CD4-positive, alpha-beta T cell treated with Interleukin-17A for 4 hours (primary cell): ENCODE results near the gene NUBPL.
"Not testable (repeated sequence)": the region's sequence is repeated elsewhere in the genome, so short reads cannot be mapped to it uniquely, and the experiment has no call there.

Experiments
- DNase-seq: peaks from one replicate; pipeline ENCODE4 v3.0.0-alpha.2; 2020; ENCODE audit warnings: mixed read lengths

NUBPL gene

DNA sequence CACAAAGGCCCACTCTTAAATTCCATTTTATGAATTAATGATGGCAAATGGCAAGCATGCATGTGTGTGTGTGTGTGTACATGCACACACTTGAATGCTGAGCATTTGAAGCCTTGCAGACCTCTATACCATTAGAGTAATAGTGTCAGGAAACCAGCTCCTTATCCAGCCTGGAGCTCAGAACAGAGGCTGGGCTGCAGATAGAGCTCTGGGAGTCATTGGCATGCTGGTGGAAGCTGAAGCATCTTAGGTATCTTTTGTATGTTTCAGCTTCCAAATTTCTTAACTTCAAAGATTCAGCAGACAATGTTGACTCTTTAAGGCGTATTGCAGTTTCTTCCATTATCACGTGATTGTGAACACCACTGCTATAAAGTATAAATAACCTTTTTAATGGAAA lies 323.0 kb downstream of the NUBPL start:
- no peak for DNase-seq

DNA sequence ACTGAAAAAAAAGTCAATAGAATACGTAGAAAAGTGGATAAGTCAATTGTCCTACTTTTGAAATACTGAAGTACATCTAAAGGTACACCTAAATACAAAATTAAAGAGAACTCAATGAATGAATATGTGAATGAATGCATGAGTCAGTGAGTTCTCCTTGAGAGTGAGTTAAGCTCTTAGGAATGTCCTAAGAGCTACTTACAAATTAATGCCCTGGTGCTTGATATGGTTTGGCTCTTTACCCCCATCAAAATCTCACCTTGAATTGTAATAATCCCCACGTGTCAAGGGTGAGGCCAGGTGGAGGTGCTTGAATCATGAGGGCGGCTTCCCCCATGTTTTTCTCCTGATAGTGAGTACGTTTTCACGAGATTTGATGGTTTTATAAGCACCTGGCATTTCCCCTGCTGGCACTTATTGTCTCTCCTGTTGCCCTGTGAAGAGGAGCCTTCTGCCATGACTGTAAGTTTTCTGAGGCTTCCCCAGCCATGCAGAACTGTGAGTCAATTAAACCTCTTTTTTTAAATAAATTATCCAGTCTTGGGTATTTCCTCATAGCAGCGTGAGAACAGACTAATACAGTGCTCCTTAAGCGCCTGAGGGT lies 323.7 kb downstream of the NUBPL start:
- DNase-seq: no peak

DNA sequence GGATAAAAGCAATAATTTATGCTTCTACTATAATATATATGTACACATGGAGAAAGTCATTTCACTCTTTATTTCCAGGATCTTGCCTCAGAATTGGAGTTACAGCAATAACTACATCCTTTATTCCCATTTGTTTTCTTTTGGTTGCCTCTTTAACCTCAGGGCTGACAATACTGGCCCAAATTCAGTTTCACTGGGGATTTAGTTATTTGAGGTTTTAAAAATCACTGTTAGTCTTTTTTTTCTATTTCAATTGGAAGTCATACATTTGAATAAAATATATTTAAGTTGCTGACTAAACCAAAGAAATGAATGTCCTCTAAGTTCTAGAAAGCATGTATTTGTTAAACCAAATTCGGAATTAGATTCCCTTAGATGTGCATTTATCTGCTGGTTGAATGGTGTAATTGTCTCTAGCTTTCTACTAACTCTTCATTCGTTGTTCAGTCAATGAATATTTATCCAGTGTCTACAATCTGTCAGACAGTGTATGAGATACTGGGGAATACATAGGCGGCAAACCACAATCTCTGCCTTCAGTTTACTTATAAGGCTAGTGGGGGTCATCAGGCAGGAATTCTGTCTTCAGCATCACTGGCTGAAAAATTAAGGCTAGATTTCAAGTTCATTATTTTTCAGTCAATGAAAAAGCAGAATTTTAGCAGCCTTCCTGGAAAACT lies 325.1 kb downstream of the NUBPL start:
- DNase-seq: no peak

DNA sequence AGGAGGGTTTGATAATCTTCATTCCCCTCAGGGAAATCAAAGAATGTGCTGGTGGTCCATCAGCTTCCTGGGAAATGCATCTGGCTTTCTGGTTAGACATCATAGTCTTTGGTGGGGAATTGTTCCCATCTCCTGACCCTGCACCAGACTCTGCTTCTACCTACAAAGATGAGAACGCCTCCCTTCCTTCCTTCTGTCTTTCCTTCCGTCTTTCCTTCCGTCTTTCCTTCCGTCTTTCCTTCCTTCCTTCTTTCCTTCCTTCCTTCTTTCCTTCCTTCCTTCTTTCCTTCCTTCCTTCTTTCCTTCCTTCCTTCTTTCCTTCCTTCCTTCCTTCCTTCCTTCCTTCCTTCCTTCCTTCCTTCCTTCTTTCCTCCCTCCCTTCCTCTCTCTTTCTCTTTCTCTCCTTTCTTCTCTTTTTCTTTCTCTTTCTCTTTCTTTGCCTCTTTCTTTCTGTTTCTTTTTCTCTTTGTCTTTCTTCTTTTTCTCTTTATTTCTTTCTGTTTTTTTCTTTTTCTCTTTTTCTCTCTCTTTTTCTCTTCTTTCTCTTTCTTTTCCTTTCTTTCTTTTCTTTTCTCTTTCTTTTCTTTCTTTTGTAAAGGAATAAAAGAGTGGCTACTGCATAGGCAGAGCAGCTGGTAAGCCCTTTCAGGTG lies 326.9 kb downstream of the NUBPL start:
- no peak for DNase-seq

DNA sequence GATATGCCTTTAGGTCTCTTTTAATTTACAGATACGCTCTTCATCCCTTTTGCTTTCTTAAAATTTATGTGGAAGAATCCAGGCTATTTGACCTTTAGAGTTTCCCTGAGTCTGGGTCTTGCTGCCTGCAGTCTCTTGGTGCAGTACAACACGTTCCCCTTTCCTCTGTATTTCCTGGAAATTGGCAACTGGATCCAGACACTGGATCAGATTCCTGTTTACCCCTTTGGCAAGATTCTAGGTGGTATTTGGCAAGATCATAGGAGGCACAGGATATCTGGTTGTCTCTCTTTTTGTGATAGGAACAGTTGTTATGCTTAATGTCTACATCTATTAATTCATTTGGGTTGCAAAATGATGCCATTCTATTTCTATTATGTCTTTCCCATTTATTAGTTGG lies 328.1 kb downstream of the NUBPL start:
- DNase-seq: no peak

DNA sequence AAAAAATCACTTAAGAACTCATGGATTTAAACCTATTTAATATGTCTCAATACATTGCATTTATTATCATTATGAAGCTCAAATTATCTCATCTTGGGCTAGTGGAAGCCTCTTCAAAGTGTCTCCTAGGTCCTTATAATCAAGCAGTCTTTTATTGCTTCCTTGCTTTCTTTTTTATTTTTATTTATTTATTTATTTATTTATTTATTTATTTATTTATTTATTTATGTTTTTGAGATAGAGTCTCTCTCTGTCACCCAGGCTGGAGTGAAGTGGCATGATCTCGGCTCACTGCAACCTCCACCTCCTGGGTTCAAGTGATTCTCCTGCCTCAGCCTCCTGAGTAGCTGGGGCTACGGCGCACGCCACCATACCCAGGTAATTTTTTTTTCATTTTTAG lies 329.0 kb downstream of the NUBPL start:
- not testable (repeated sequence) for DNase-seq

DNA sequence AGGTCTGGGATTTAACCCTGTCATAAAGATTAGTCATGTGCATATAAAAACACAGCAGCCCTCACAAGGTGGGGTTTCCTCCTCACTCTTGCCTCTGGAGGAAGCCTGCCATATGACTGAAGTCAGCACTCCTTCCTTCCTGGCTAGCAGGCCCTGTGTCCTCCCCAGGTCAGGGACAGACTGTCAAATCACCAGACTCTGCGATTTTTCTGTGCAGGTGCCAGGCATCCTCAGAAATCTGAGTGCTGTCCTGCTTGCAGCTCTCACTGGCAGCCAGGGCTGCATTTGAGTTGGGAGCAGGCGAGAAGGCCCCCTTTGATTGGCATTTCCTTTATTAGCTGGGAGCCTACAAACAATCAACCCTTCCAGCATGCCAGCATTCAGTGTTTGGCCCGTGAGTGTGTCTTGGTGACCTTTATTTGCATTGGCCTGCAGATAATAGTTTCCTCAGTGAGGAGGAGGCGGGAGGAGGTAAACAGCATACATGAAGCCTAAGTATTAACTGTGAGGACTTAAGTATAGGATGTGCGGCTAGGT lies 332.1 kb downstream of the NUBPL start:
- no peak for DNase-seq

DNA sequence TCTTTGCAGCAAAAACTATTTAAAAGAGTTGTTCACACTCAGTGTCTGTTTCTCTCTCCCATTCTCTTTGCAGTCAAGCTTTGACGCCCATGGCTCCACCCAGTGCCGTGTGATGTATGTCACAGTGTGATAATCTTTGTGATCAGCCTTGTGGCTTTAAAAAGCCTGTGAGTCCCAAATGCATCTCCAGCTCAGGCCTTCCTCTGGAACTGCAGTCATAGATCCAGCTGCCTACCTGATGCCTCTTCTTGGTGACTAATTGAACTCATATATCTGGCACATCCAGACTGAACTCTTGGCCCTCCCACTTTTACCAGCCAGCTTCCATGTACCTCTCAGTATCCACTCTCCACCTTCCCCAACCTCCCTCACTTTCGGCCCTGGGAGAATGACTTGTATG lies 333.1 kb downstream of the NUBPL start:
- DNase-seq: no peak

DNA sequence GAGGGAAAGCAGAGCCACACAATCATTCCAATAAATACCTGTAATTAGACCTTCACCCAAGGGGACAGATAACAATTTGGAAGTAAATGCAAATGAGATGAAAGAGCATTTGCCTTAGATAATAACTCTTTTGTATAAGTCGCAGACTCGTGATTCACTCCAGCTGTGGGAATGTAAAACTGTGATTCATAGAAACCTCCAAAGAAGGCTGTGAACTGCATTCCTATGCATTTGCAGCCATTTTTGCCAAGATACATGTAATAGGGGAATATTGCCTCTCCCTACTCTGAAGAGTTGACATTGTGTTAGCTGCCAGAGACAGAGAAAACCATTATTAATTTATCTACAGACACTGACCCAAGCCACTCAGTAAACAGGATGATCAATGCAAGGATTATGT lies 334.0 kb downstream of the NUBPL start:
- no peak for DNase-seq

DNA sequence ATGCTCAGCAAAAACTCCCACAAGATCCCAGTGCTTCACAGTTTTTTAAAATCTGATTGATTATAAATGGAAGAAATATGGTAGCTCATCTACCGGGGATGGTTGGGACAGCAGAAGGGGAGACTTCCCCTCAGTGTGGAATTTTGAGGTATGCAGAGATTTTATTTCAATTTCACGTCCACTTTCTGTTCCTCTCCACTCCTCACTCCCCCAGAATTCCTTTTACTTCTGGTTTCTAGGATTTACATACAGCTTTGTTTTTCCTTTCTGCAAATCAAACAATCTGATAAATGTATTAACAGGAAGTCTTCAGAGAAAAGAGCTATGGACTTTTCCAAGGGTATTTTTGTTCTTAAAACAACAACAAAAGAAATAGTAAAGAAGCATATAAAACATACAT lies 334.4 kb downstream of the NUBPL start:
- DNase-seq: no peak

DNA sequence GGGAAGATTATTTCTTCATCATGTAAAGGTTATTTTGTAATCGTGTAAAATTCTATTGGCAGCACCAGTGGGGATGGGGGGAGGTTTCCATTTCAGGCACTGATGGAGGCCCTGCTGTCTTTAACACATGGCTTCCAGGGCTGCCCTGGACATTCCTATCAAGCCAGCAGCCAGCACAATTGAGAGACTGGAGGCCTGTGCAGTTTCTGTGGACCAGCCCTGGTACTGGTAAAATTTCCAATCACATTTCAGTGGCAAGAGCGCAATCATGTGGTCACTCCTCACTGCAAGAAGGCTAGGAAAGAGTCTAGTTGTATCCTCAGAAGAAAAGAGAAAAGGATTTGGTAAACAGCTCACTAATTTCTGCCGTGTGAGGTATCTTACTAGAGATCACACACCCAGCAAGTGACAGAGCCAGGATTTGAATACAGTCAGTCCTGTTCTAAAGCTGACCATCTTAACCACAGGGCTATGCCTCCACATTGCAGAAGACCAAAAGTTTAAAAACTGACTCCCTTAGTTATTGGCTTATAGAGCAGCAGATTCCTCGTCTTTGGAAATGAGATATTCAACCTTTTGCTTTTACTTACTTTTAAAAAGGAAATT lies 336.5 kb downstream of the NUBPL start:
- no peak for DNase-seq

DNA sequence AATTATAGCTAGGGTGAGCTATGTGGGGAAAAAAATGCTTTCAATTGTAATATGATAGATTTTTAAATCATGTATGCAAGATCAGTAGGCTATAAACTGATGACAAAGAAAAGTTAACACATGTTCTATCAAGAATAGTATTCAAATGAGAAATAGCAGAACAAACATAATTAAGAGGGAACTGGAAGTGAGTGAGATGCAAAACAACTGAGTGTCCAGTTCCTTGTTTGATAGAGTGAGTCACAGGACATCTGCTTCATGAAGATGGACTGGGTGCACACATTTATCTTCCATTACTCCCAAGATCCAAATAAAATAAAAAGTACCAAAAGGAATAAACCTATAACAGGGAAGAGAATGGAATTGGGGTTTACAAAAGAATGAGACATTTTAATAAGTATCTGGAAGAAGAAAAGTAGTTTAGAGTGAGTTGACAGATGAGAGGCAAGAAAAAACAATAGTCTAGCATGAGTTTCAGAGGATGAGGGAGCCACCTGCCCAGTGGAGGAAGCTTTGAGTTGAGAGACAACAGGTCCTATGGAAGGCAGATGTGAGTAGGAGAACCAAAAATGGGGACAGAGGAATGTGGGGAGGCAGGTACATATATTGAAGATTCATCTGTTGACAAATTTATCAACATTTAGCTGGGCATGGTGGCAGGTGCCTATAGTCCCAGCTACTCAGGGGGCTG lies 337.8 kb downstream of the NUBPL start:
- DNase-seq: no peak

DNA sequence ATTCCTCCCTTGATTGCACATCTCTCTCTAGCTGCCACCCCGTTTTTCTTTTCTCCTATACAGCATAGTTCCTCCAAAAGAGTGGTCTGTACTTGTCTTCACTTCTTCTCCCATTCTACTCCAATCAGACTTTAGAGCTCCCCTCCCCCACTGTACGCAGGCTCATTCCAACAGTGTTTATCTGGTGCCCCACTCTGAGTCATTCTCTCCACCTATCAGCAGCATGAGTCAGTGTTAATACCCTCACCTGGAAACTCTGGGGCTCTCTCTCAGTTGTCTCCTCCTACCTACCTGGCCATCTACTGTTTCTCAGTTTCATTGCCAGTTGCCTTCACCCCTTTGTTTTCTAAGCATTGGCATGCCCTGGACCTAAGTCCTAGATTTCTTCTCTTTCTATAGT lies 340.8 kb downstream of the NUBPL start:
- no peak for DNase-seq

DNA sequence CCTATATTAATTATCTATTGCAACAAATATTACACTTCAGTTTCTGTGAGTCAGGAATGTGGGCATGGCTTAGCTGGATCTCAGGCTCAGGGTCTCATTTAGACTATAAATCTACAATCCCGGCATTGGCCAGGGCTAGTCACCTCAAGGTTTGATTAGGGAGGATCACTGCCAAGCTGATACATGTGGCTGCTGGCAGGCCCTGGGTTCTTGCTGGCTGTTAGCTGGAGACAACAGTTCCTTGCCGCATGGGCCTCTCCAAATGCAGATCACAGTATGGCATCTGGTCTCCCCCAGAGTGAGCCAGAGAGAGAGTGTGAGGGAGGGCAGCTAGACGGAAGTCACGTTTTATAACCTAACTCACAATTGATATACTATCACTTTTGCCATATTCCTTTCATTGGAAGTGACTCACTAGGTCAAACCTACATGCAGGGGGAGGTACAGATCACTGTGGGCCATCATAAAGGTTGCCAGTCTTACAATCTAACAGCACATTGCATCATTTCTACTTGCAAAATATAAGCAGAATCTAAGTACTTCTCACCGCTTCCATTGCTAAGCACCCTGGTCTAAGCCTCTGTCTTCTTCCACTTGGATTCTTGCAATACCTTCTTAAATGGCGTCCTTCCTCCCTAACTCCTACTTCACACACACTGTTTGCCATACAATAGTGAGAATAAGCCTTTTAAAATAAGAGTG lies 341.9 kb downstream of the NUBPL start:
- DNase-seq: no peak

DNA sequence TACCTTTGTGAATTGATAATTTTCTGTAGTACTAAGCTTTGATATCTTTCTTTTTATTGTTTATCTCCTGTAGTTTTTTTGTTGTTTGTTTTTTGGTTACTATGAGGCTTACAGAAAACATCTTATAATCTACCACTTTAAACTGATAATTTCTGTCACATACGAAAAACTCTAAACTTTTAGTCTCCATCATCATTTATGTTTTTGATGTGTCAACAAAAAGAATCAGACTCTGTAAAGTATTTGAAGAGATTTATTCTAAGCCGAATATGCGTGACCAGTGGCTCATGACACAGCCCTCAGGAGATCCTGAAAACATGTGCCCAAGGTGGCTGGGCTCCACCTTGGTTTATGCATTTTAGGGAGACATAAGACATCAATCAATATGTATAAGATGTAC lies 348.8 kb downstream of the NUBPL start:
- DNase-seq: no peak
